Karpas-422 (cell line): ENCODE measurements around the gene C1QTNF9B. TPM values are rescaled to one million over a fixed set of nuclear protein-coding genes. Genes with fewer than 3 reads are reported as not detected.
"Not testable (repeated sequence)": the region's sequence is repeated elsewhere in the genome, so short reads cannot be mapped to it uniquely, and the experiment has no call there.

Experiments used
- DNase-seq: peaks from one replicate; pipeline ENCODE4 v3.0.0-alpha.2; 2015
- H2AFZ ChIP-seq: fragments of 200-600 bp; sonication (generic); 2 replicates; pipeline ENCODE4 v1.6.1; 2014; ENCODE audit warnings: antibody characterized with exemption, low read length, mixed read lengths
- H3K27ac ChIP-seq: fragments of 200-600 bp; sonication (generic); 2 replicates; pipeline ENCODE4 v1.5.1; 2014; ENCODE audit warnings: mild to moderate bottlenecking, low read length, moderate library complexity
- H3K27me3 ChIP-seq: fragments of 200-600 bp; sonication (generic); 2 replicates; pipeline ENCODE4 v1.6.1; 2014; ENCODE audit warnings: low read length, mixed read lengths
- H3K36me3 ChIP-seq: fragments of 200-600 bp; sonication (generic); 2 replicates; pipeline ENCODE4 v1.6.1; 2014; ENCODE audit warnings: low read length, mixed read lengths; ENCODE audit not compliant: insufficient read depth
- H3K4me1 ChIP-seq: fragments of 200-600 bp; sonication (generic); 2 replicates; pipeline ENCODE4 v1.6.1; 2014; ENCODE audit warnings: mild to moderate bottlenecking, low read length, mixed read lengths
- H3K4me2 ChIP-seq: fragments of 200-600 bp; sonication (generic); 2 replicates; pipeline ENCODE4 v1.6.1; 2014; ENCODE audit warnings: low read length, low read depth, mild to moderate bottlenecking; ENCODE audit not compliant: poor library complexity, severe bottlenecking
- H3K4me3 ChIP-seq: fragments of 200-600 bp; sonication (generic); 2 replicates; pipeline ENCODE4 v1.5.1; 2014; ENCODE audit warnings: mild to moderate bottlenecking, antibody characterized with exemption, low read length, mixed read lengths
- H3K79me2 ChIP-seq: fragments of 200-600 bp; sonication (generic); 2 replicates; pipeline ENCODE4 v1.6.1; 2014; ENCODE audit warnings: mild to moderate bottlenecking, low read length, mixed read lengths
- H3K9ac ChIP-seq: fragments of 200-600 bp; sonication (generic); 2 replicates; pipeline ENCODE4 v1.6.0; 2014; ENCODE audit warnings: low read length
- H3K9me2 ChIP-seq: fragments of 200-600 bp; sonication (generic), shearing (Covaris generic); replicated peaks from 2 replicates; pipeline ENCODE4 v1.6.0; 2014; ENCODE audit warnings: mild to moderate bottlenecking, low read length, moderate library complexity; ENCODE audit not compliant: insufficient read depth
- H3K9me3 ChIP-seq: fragments of 300-700, 200-600 bp; sonication (generic); 2 replicates; pipeline ENCODE4 v1.6.1; 2014; ENCODE audit warnings: low read length, mixed read lengths
- H4K20me1 ChIP-seq: fragments of 200-600 bp; sonication (generic); 2 replicates; pipeline ENCODE4 v1.6.1; 2014; ENCODE audit warnings: mild to moderate bottlenecking, antibody characterized with exemption, low read length, low read depth; ENCODE audit not compliant: insufficient read depth
- total RNA-seq: library from RNA; depleted of rRNA; stranded (reverse); fragments of >200 nt; shearing (Covaris generic); gene quantifications from 2 replicates; pipeline ENCODE4 v1.2.3, GENCODE V29; 2014; ENCODE audit warnings: low replicate concordance; rRNA removed

C1QTNF9B gene
- total RNA-seq: not detected in 2 replicates

DNA sequence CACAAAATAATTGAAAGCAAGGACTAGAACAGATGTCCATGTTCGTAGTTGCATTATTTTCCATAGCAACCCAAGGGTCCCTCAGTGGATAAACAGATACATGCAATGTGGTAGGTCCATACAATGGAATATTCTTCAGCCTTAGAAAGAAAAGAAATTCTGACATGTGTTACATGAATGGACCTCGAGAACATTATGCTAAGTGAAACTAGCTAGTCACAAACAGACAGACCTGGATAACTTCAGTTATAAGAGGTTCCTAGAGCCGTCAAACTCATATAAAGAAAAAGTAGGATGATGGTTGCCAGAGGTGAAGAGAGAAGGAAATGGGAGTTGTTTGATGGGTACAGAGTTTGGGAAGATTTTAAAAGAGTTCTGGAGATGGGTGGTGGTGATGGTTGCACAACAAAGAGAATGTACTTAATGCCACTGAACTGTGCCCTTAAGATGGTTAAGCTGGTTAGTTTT lies at the start of gene C1QTNF9B:
Gene C1QTNF9B, minus strand, starts transcription at position 51 of the 468 bp plus-strand sequence.
- not testable (repeated sequence) for DNase-seq, H3K4me2 ChIP-seq, H3K9me2 ChIP-seq, H3K27ac ChIP-seq, H4K20me1 ChIP-seq, H3K4me3 ChIP-seq, H3K27me3 ChIP-seq, H2AFZ ChIP-seq, H3K9me3 ChIP-seq, H3K79me2 ChIP-seq, H3K9ac ChIP-seq, H3K36me3 ChIP-seq
- peaks cover 13% of the 10 kb centered on the region for H3K4me1 ChIP-seq

- Histone ChIP-seq H3K4me1 (no peaks in the 10 kb centered on the region), H4K20me1 (no peaks in the 10 kb centered on the region), H3K27ac (no peak overlapping the region), H3K9me3 (no peaks in the 10 kb centered on the region), H3K27me3 (no peaks in the 10 kb centered on the region), H3K4me3 (no peak overlapping the region), H2AFZ (no peak overlapping the region), H3K79me2 (no peaks in the 10 kb centered on the region), H3K36me3 (no peaks in the 10 kb centered on the region), H3K9ac (no peak overlapping the region), H3K4me2 (no peak overlapping the region), H3K9me2 (no peaks in the 10 kb centered on the region)
- DNase-seq: no peak
Observed at GRCh38 chr13:23946900-23947299, 49.6 kb upstream of the C1QTNF9B start.

DNA sequence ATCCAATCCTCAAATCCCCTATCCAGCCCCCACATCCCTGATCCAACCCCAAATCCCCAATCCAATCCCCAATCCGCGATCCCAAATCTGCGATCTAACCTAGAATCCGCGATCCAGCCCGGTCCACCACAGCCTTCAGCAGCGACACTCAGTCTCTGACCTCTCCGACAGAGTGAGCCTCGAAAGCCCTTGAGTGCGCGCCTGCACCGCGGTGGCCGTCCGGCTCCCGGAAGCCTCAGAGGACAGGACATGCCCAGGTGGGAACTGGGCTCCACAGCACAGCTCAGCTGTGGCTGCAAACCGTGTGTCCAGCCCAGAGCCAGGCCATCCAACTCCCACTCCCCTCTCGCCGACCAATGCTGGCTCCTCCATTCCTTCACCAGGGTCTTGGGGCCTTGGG lies 48.8 kb upstream of the C1QTNF9B start:
- H4K20me1 ChIP-seq: no peaks in the 10 kb centered on the region
- no peaks in the 10 kb centered on the region for H3K79me2 ChIP-seq
- no peak overlapping the region for H3K4me2 ChIP-seq
- H3K9ac ChIP-seq: no peak overlapping the region
- H3K4me3 ChIP-seq: no peak overlapping the region
- no peak overlapping the region for H3K27ac ChIP-seq
- no peaks in the 10 kb centered on the region for H3K9me3 ChIP-seq
- H3K4me1 ChIP-seq: no peaks in the 10 kb centered on the region
- no peak overlapping the region for H2AFZ ChIP-seq
- DNase-seq: no peak
- no peaks in the 10 kb centered on the region for H3K27me3 ChIP-seq
- no peaks in the 10 kb centered on the region for H3K9me2 ChIP-seq
- H3K36me3 ChIP-seq: no peaks in the 10 kb centered on the region

- no peak overlapping the region for H2AFZ ChIP-seq
- no peak for DNase-seq
- H3K36me3 ChIP-seq: no peaks in the 10 kb centered on the region
- H3K9me2 ChIP-seq: no peaks in the 10 kb centered on the region
- no peaks in the 10 kb centered on the region for H3K9me3 ChIP-seq
- no peaks in the 10 kb centered on the region for H3K79me2 ChIP-seq
- H3K4me3 ChIP-seq: no peak overlapping the region
- no peaks in the 10 kb centered on the region for H3K27me3 ChIP-seq
- H3K9ac ChIP-seq: no peak overlapping the region
- no peak overlapping the region for H3K27ac ChIP-seq
- H3K4me2 ChIP-seq: no peak overlapping the region
- H4K20me1 ChIP-seq: no peaks in the 10 kb centered on the region
- no peaks in the 10 kb centered on the region for H3K4me1 ChIP-seq
Observed at GRCh38 chr13:23945612-23946011, 48.3 kb upstream of the C1QTNF9B start.

- H2AFZ ChIP-seq: no peak overlapping the region
- no peaks in the 10 kb centered on the region for H3K9me2 ChIP-seq
- H3K4me3 ChIP-seq: no peak overlapping the region
- no peaks in the 10 kb centered on the region for H3K79me2 ChIP-seq
- H3K9me3 ChIP-seq: no peaks in the 10 kb centered on the region
- no peaks in the 10 kb centered on the region for H3K36me3 ChIP-seq
- no peak for DNase-seq
- no peak overlapping the region for H3K9ac ChIP-seq
- no peaks in the 10 kb centered on the region for H3K4me1 ChIP-seq
- no peaks in the 10 kb centered on the region for H3K27me3 ChIP-seq
- H3K4me2 ChIP-seq: no peak overlapping the region
- no peak overlapping the region for H3K27ac ChIP-seq
- no peaks in the 10 kb centered on the region for H4K20me1 ChIP-seq
Observed at GRCh38 chr13:23941211-23941610, 43.9 kb upstream of the C1QTNF9B start.

- not testable (repeated sequence) for H3K27ac ChIP-seq, H3K79me2 ChIP-seq, H3K9me2 ChIP-seq, H3K36me3 ChIP-seq, H4K20me1 ChIP-seq, DNase-seq, H3K9ac ChIP-seq, H3K9me3 ChIP-seq, H3K4me1 ChIP-seq, H3K27me3 ChIP-seq, H3K4me3 ChIP-seq, H3K4me2 ChIP-seq, H2AFZ ChIP-seq
Observed at GRCh38 chr13:23939666-23940065, 42.4 kb upstream of the C1QTNF9B start.

DNA sequence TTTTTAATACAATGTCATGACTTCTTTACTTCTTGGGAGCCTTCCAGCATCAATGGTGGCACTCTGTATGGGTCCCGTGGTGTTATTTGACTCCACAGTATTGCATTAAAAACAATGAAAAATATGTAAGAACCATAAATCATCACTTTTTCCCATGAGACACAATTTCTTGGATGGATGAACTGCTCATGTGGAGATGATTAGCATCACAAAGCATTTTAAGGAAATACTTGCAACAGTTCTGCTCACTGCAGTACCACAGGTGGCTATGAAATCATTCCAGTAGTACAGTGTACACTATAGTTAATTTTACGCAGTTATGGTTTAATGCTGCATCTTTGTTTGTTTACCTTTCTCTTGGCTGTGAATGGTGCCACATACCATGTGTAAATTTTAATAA lies 37.2 kb upstream of the C1QTNF9B start:
- no peaks in the 10 kb centered on the region for H3K79me2 ChIP-seq
- H3K4me2 ChIP-seq: no peak overlapping the region
- H3K36me3 ChIP-seq: no peaks in the 10 kb centered on the region
- no peaks in the 10 kb centered on the region for H4K20me1 ChIP-seq
- no peak overlapping the region for H3K9ac ChIP-seq
- DNase-seq: no peak
- no peaks in the 10 kb centered on the region for H3K27me3 ChIP-seq
- H3K4me1 ChIP-seq: no peaks in the 10 kb centered on the region
- no peak overlapping the region for H3K4me3 ChIP-seq
- H2AFZ ChIP-seq: no peak overlapping the region
- H3K27ac ChIP-seq: no peak overlapping the region
- no peaks in the 10 kb centered on the region for H3K9me3 ChIP-seq
- no peaks in the 10 kb centered on the region for H3K9me2 ChIP-seq

GRCh38 chr13:23928985-23929384 lies 31.7 kb upstream of the C1QTNF9B start:
- Histone ChIP-seq H3K9me3 (no peaks in the 10 kb centered on the region), H3K9ac (no peak overlapping the region), H3K27ac (no peak overlapping the region), H3K36me3 (no peaks in the 10 kb centered on the region), H3K4me2 (no peak overlapping the region), H2AFZ (no peak overlapping the region), H3K79me2 (no peaks in the 10 kb centered on the region), H4K20me1 (no peaks in the 10 kb centered on the region), H3K9me2 (no peaks in the 10 kb centered on the region), H3K4me3 (no peak overlapping the region), H3K4me1 (no peaks in the 10 kb centered on the region), H3K27me3 (no peaks in the 10 kb centered on the region)
- no peak for DNase-seq

DNA sequence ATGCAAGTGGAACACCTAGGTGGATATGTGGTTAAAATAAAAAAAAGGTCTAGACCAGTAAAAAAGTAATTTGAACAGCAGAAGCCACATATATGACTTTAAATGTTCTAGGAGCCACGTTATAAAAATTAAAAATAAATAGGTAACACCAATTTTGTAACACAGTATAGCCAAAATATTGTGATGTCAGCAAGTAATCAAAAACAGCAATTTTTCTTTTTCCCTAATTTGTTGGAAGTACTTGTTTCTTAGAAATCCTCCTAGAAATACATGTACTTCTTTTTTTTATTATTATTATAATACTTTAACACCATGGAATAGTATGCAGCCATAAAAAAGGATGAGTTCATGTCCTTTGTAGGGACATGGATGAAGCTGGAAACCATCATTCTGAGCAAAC lies 25.7 kb upstream of the C1QTNF9B start:
- no peak overlapping the region for H3K9ac ChIP-seq
- no peak overlapping the region for H2AFZ ChIP-seq
- no peak overlapping the region for H3K4me2 ChIP-seq
- no peak overlapping the region for H3K27ac ChIP-seq
- no peak for DNase-seq
- H3K9me3 ChIP-seq: no peaks in the 10 kb centered on the region
- no peaks in the 10 kb centered on the region for H3K9me2 ChIP-seq
- no peaks in the 10 kb centered on the region for H3K27me3 ChIP-seq
- no peaks in the 10 kb centered on the region for H3K36me3 ChIP-seq
- H3K79me2 ChIP-seq: no peaks in the 10 kb centered on the region
- H3K4me3 ChIP-seq: no peak overlapping the region
- H4K20me1 ChIP-seq: no peaks in the 10 kb centered on the region
- H3K4me1 ChIP-seq: no peaks in the 10 kb centered on the region
